Loucy (cell line): ENCODE data around the gene SMYD4.

Experiments used
- EZH2phosphoT487 ChIP-seq: fragments of 200-600 bp; IDR thresholded peaks from 2 replicates; pipeline ENCODE4 v1.6.1; 2018; ENCODE audit warnings: antibody characterized with exemption, mild to moderate bottlenecking, moderate library complexity, borderline replicate concordance
- TF ChIP-seq, protein P1 (sequence below): fragments of 200-600 bp; sonication (generic); conservative IDR thresholded peaks from 2 replicates; pipeline ENCODE4 v1.5.1; 2014; ENCODE audit warnings: mild to moderate bottlenecking, antibody characterized with exemption, low read length

DNA sequence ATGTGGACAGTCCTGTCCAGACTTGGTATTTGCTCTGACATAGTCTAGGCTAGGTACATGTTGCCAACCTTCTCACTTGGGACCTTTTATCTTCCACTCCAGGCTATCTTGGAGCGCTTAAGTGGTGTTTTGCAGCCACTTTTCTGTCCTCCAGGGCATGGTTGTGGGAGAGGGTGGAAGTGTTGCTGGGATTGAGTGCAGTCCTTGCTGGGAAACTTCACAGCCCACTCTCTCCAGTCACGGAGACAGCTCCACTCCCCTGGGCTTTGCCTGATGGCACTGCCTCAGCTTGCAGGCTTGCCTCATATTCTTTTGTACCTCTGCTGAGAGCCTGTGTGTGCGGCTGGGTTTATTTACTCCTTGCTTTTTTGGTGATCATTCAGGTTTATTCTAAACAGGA is 17.5 kb upstream of the SMYD4 start:
- TF ChIP-seq, protein P1, sequence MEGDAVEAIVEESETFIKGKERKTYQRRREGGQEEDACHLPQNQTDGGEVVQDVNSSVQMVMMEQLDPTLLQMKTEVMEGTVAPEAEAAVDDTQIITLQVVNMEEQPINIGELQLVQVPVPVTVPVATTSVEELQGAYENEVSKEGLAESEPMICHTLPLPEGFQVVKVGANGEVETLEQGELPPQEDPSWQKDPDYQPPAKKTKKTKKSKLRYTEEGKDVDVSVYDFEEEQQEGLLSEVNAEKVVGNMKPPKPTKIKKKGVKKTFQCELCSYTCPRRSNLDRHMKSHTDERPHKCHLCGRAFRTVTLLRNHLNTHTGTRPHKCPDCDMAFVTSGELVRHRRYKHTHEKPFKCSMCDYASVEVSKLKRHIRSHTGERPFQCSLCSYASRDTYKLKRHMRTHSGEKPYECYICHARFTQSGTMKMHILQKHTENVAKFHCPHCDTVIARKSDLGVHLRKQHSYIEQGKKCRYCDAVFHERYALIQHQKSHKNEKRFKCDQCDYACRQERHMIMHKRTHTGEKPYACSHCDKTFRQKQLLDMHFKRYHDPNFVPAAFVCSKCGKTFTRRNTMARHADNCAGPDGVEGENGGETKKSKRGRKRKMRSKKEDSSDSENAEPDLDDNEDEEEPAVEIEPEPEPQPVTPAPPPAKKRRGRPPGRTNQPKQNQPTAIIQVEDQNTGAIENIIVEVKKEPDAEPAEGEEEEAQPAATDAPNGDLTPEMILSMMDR: no peak
- no peak for TF ChIP-seq EZH2phosphoT487
